Mesenteric fat pad (tissue), 1 donor: ENCODE data around the gene MAPK9. TPM values are rescaled to one million over a fixed set of nuclear protein-coding genes. Genes with fewer than 3 reads are reported as not detected.

Experiments
- DNase-seq: peaks from one replicate; pipeline ENCODE4 v3.0.0-alpha.2; 2020; ENCODE audit warnings: low spot score
- total RNA-seq: library from RNA; stranded (reverse); fragmentation: NEBNext Ultra II Directional; extraction: Animal tissue kit (Norgen Biotek cat#: 25700); gene quantifications from one replicate; pipeline ENCODE4 v1.2.1, GENCODE V29; 2021
- donor health status: DM: yes; HTN: yes; CAD: no.

The MAPK9 gene
- total RNA-seq, 1 donor from 2014 or later = 35.0 TPM

- no peak for DNase-seq
Observed at GRCh38 chr5:180297587-180298282, 5.9 kb upstream of the MAPK9 start.

- DNase-seq = peak; percentile 9
Observed at GRCh38 chr5:180296771-180297170, 4.9 kb upstream of the MAPK9 start.

- DNase-seq = peak; percentile 55
Observed at GRCh38 chr5:180294913-180295555, 3.2 kb upstream of the MAPK9 start.

GRCh38 chr5:180294411-180294810 is 2.5 kb upstream of the MAPK9 start:
- DNase-seq = peak; percentile 67

DNA sequence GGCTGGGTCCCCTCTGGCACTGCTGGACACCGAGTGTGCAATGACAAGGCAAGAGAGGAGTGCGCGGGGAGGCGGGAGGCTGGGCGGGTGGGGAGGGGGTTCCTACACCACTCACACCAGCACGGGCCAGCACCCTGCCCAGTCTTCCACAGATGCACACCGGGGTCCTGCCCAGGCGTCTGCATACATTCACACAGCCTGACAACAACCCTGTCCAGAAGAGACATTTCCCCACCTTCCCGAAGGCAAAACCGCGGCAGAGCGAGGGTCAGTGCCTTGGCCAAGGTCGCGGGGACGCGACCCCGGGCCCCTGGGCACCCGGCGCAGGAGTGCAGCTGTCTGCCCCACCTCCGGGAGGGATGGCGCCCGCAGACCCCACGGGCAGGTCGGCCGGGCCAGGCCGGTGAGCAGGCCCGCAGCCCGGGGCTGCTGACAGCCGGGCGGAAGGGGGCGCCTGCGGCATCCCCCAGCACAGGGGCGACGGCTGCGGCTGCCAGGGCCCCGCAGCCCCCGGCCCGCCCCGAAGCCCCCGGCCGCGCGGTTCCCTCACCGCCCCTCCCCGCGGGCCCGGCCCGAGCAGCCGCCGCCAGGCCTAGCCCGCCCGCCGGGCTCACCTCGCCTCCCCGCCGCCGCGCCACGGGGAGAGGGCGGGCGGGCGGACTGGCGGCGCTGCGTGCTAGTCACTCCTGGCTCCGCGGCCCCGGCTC is 496 bp downstream of the MAPK9 start:
- peak; percentile 88 for DNase-seq

GRCh38 chr5:180290568-180291233 is 1.2 kb downstream of the MAPK9 start:
- DNase-seq = peak; percentile 88

DNA sequence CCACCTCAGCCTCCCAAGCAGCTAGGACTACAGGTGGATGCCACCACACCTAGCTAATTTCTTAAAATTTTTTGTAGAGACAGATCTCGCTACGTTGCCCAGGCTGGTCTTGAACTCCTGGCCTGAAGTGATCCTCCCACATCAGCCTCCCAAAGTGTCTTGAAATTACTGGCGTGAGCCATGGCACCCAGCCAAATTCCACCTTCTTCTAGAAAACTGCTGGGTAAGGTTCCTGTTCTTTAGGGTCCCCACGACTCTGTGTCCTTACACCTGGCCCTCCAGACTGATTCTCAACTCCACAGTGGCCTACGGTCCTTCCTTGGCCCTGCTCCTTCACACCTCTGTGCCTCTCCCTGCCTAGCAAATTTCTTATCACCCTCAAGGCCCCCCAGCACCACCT is 1.9 kb downstream of the MAPK9 start:
- peak; percentile 43 for DNase-seq

- DNase-seq = peak; percentile 16
Observed at GRCh38 chr5:180289433-180289832, 2.5 kb downstream of the MAPK9 start.

DNA sequence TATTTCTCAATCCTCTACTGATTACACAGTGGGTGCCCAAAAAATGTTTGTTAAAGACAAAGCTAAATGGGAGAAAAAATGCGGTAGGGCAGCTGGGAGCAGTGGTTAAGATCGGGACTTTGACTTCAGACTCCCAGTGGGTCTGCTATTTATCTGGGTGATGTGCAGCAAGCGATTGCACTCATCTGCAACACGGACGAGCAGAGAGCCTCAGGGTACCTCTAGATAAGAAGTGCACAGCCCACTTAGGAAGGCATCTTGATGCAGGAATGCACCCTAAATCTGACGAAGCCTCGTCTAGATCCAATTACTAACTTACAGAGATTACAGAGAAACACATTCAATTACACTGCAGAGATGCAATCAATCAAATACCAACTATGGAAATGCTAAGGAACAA is 4.0 kb downstream of the MAPK9 start:
- peak; percentile 49 for DNase-seq

DNA sequence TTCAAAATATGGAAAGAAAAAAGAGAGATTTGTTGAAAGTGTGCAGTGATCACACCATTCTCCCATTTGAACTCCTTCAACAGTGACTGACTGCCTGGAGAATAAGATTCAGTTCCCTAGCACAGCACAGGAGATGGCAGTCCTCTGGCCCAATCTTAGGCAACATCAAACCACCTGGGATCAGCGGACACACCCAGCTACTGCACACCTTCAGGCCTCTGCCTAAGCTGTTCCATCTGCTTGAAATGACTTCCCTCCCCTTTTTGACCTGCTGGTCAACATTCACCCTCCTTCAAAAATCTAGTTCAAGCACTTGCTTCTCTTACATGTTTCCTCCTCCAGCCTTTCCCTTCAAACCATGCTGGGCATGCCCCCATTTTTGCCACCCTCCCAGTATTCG is 4.5 kb downstream of the MAPK9 start:
- DNase-seq = peak; percentile 41

DNA sequence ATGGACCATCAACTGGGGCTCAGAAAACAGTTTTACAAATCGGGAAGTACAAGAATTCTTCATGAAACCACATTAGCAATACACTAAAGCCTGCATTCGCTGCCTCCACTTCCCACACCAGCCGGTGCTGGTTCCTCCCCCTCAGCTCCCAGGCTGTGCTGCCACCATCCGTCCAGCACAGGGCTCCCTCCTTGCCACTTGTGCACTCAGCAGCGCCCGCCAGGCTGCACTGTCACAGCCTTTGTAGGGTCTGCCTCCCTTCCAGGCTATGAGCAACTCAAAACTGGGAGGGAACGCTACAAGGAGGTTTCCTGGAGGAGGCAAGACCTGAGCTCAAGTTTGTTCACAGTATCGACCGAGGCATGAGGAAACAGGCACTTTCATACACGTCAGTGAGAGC is 7.7 kb downstream of the MAPK9 start:
- no peak for DNase-seq

GRCh38 chr5:180283026-180283615 is 8.8 kb downstream of the MAPK9 start:
- no peak for DNase-seq

DNA sequence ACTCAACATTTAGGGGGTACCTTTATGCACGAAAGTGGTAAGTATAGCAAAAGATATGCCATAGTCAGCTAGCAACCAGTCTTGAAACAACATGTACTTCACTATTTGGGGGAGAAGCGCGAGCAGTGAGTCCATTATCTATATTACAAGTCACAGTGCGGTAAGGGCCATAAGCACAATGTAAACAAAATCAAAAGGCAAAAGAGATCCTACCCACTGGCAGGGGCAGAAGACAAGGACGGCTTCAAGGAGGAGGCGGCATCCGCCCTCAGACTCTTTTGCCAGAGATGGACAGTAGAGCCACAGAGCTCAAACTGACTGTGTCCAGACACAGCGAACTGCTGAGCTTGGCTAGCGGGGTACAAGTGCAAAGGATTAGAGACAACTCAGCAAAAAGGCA is 9.6 kb downstream of the MAPK9 start:
- no peak for DNase-seq

- DNase-seq = no peak
Observed at GRCh38 chr5:180281706-180282105, 10.2 kb downstream of the MAPK9 start.

- no peak for DNase-seq
Observed at GRCh38 chr5:180274695-180275094, 17.2 kb downstream of the MAPK9 start.

DNA sequence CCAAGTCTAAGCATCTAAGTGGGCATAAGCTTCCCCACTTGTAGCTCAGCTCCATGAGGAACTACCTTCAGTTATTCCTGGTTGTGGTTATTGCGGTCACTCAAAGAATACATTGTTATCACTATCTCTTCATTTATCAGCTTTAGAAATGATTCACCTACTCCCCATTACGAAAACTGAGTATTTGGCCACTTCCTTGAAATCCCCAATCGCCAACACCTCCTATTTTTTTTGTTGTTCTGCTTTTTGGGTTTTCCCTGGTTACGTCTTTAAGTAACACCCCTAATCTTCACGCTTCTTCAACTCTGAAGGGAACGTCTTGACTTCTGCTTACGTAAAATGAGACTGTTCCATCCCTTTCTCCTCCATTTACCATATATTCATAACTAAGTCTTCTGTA is 20.7 kb downstream of the MAPK9 start:
- no peak for DNase-seq

- no peak for DNase-seq
Observed at GRCh38 chr5:180259260-180259611, 32.6 kb downstream of the MAPK9 start.

- no peak for DNase-seq
Observed at GRCh38 chr5:180253036-180253824, 38.7 kb downstream of the MAPK9 start.

GRCh38 chr5:180251887-180252286 is 40.0 kb downstream of the MAPK9 start:
- DNase-seq = no peak

- no peak for DNase-seq
Observed at GRCh38 chr5:180251141-180251540, 40.7 kb downstream of the MAPK9 start.

GRCh38 chr5:180250329-180250728 is 41.6 kb downstream of the MAPK9 start:
- DNase-seq = peak; percentile 39
